SK-N-MC (cell line): ENCODE data around the gene BGLAP.

Experiments used
- EZH2 ChIP-seq: fragments of 200-600 bp; sonication (generic); IDR thresholded peaks from one replicate; pipeline ENCODE4 v1.6.1; 2017; ENCODE audit warnings: antibody characterized with exemption
- FOXP2 ChIP-seq: optimal IDR thresholded peaks from 2 replicates; pipeline ENCODE3; 2011; ENCODE audit warnings: mild to moderate bottlenecking, moderate library complexity; ENCODE audit not compliant: insufficient read depth; ENCODE audit errors: extremely low read length, control extremely low read depth
- POLR2AphosphoS5 ChIP-seq: IDR thresholded peaks from 2 replicates; pipeline ENCODE4 v1.6.1; 2012; ENCODE audit warnings: mild to moderate bottlenecking, low read depth, low read length, borderline replicate concordance

GRCh38 chr1:156230473-156230837, 11.5 kb upstream of the BGLAP start:
- TF ChIP-seq FOXP2 (no peak), EZH2 (no peak), POLR2AphosphoS5 (no peak)
